Measurements from ENCODE around the gene AKAP13.

Gene AKAP13

DNA sequence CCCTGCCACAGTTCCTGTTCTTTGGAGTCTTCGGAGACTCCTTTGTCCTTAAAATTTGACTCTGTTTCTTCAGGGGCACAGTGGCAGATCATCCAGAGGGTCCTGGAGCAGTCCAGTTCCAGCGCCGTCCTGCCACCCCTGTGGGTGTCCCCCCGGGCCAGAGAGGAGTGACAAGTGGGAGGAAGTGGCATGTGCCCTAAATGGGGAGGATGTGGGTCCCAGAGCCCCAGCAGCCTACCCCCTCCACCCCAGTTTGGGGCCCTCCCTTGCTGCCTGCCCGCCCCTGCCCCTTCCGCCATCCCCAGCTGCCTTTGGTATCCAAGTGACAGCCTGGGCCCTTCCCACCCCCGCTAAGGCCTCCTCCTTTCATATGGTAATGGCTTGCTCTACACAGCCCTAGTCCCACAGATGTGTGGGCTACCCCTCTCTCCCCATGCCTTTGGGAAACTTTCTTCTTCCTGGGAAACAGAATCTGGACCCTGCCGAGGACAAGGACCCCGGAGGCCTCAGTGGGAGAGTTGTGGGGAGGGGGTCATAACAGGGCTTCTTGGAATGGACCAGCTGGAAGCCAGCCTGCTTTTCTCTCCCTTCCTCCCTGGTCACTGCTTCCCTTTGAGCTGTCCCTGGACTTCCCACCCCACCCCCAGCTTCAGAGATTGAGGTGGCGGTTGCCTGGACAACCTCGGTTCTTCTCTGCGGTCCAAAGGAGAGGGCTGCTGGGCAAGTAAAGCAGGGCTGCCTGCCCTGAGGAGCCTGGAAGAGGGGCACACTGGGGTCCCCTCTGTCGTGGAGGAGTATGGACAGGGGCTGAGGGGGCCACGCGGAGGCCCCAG lies 371.1 kb downstream of the AKAP13 start:
- no peaks in the 10 kb centered on the region for H4K20me1 ChIP-seq (ENCODE audit: low read depth, low read length)
- H3K27ac ChIP-seq (ENCODE audit: low read depth, low read length): no peak overlapping the region
- H3K27me3 ChIP-seq (ENCODE audit: low read length): no peaks in the 10 kb centered on the region
- H3K9me3 ChIP-seq (ENCODE audit: insufficient read depth, low read length): no peaks in the 10 kb centered on the region
- TF ChIP-seq CTCF (IDR thresholded peaks at IDR 0.05; ENCODE audit: insufficient read depth, low read length, poor library complexity, severe bottlenecking) (no peak), EZH2phosphoT487 (conservative IDR thresholded peaks at IDR 0.05; ENCODE audit: low read length) (no peak)
- no peak overlapping the region for H3K4me3 ChIP-seq (ENCODE audit: insufficient read depth, low read length, poor library complexity, severe bottlenecking)
- H3K4me2 ChIP-seq (ENCODE audit: low read depth, low read length, poor library complexity, severe bottlenecking): no peak overlapping the region
- peaks cover 6% of the 10 kb centered on the region; the same call in 1 of the 2 replicates for H3K36me3 ChIP-seq (ENCODE audit: low read length)
- H2AFZ ChIP-seq (ENCODE audit: low read depth, low read length, severe bottlenecking): no peak overlapping the region
- H3F3A ChIP-seq (ENCODE audit: insufficient read depth): 0 out of 2 replicates have a peak, but pooled peaks cover 14% of the 10 kb centered on the region
- no peaks in the 10 kb centered on the region for H3K9me2 ChIP-seq (replicated peaks; ENCODE audit: insufficient read depth, low read length)
- no peak overlapping the region for H3K9ac ChIP-seq (ENCODE audit: low read length)
- H3K79me2 ChIP-seq (ENCODE audit: insufficient read depth, low read length): no peaks in the 10 kb centered on the region

GRCh38 chr15:85752124-85752475 lies 371.7 kb downstream of the AKAP13 start:
- TF ChIP-seq EZH2phosphoT487 (conservative IDR thresholded peaks at IDR 0.05; ENCODE audit: low read length) (no peak), CTCF (IDR thresholded peaks at IDR 0.05; ENCODE audit: insufficient read depth, low read length, poor library complexity, severe bottlenecking) (no peak)
- Histone ChIP-seq H3K9ac (ENCODE audit: low read length) (no peak overlapping the region), H3K79me2 (ENCODE audit: insufficient read depth, low read length) (no peaks in the 10 kb centered on the region), H3K9me2 (replicated peaks; ENCODE audit: insufficient read depth, low read length) (no peaks in the 10 kb centered on the region), H3K27ac (ENCODE audit: low read depth, low read length) (no peak overlapping the region), H3F3A (ENCODE audit: insufficient read depth) (0 out of 2 replicates have a peak, but pooled peaks cover 13% of the 10 kb centered on the region), H2AFZ (ENCODE audit: low read depth, low read length, severe bottlenecking) (no peak overlapping the region), H3K27me3 (ENCODE audit: low read length) (no peaks in the 10 kb centered on the region), H3K4me2 (ENCODE audit: low read depth, low read length, poor library complexity, severe bottlenecking) (no peak overlapping the region), H4K20me1 (ENCODE audit: low read depth, low read length) (no peaks in the 10 kb centered on the region), H3K9me3 (ENCODE audit: insufficient read depth, low read length) (no peaks in the 10 kb centered on the region), H3K4me3 (ENCODE audit: insufficient read depth, low read length, poor library complexity, severe bottlenecking) (no peak overlapping the region), H3K36me3 (ENCODE audit: low read length) (peaks cover 5% of the 10 kb centered on the region; the same call in 1 of the 2 replicates)

GRCh38 chr15:85752491-85752961 lies 372.1 kb downstream of the AKAP13 start:
- no peak overlapping the region for H3K27ac ChIP-seq (ENCODE audit: low read depth, low read length)

More at GRCh38 chr15:85752491-85752961, 372.1 kb downstream of the AKAP13 start:
- H3K4me2 ChIP-seq (ENCODE audit: low read depth, low read length, poor library complexity, severe bottlenecking): no peak overlapping the region
- 0 out of 2 replicates have a peak, but pooled peaks cover 9% of the 10 kb centered on the region for H3F3A ChIP-seq (ENCODE audit: insufficient read depth)
- peaks cover 2% of the 10 kb centered on the region; the same call in 1 of the 2 replicates for H3K36me3 ChIP-seq (ENCODE audit: low read length)
- H3K4me3 ChIP-seq (ENCODE audit: insufficient read depth, low read length, poor library complexity, severe bottlenecking): no peak overlapping the region
- no peaks in the 10 kb centered on the region for H3K79me2 ChIP-seq (ENCODE audit: insufficient read depth, low read length)
- H3K27me3 ChIP-seq (ENCODE audit: low read length): no peaks in the 10 kb centered on the region
- TF ChIP-seq CTCF (IDR thresholded peaks at IDR 0.05; ENCODE audit: insufficient read depth, low read length, poor library complexity, severe bottlenecking) (no peak), EZH2phosphoT487 (conservative IDR thresholded peaks at IDR 0.05; ENCODE audit: low read length) (no peak)
- H3K9me3 ChIP-seq (ENCODE audit: insufficient read depth, low read length): no peaks in the 10 kb centered on the region
- H3K9ac ChIP-seq (ENCODE audit: low read length): no peak overlapping the region
- no peaks in the 10 kb centered on the region for H4K20me1 ChIP-seq (ENCODE audit: low read depth, low read length)
- no peak overlapping the region for H2AFZ ChIP-seq (ENCODE audit: low read depth, low read length, severe bottlenecking)
- H3K9me2 ChIP-seq (replicated peaks; ENCODE audit: insufficient read depth, low read length): no peaks in the 10 kb centered on the region

All from SU-DHL-6 (cell line).